Fibroblast of skin of back (primary cell): Measurements from ENCODE around the gene IGHMBP2. TPM values are rescaled to one million over a fixed set of nuclear protein-coding genes. Genes with fewer than 3 reads are reported as not detected.
"Not testable (repeated sequence)": the region's sequence is repeated elsewhere in the genome, so short reads cannot be mapped to it uniquely, and the experiment has no call there.

Experiments used
- DNase-seq: peaks from one replicate; pipeline ENCODE4 v3.0.0-alpha.2; 2013
- polyA plus RNA-seq, 2 experiments: library from polyadenylated mRNA; unstranded; fragments of 120-200 nt; gene quantifications; one replicate each; pipeline ENCODE4 v1.2.1, GENCODE V29; 2013; ENCODE audit not compliant: insufficient read length in 2 of 2

The IGHMBP2 gene
- 14.3 TPM for polyA plus RNA-seq (2013, experiment 1 of 2; ENCODE audit: insufficient read length)
- polyA plus RNA-seq (2013, experiment 2 of 2; ENCODE audit: insufficient read length): 11.4 TPM

DNA sequence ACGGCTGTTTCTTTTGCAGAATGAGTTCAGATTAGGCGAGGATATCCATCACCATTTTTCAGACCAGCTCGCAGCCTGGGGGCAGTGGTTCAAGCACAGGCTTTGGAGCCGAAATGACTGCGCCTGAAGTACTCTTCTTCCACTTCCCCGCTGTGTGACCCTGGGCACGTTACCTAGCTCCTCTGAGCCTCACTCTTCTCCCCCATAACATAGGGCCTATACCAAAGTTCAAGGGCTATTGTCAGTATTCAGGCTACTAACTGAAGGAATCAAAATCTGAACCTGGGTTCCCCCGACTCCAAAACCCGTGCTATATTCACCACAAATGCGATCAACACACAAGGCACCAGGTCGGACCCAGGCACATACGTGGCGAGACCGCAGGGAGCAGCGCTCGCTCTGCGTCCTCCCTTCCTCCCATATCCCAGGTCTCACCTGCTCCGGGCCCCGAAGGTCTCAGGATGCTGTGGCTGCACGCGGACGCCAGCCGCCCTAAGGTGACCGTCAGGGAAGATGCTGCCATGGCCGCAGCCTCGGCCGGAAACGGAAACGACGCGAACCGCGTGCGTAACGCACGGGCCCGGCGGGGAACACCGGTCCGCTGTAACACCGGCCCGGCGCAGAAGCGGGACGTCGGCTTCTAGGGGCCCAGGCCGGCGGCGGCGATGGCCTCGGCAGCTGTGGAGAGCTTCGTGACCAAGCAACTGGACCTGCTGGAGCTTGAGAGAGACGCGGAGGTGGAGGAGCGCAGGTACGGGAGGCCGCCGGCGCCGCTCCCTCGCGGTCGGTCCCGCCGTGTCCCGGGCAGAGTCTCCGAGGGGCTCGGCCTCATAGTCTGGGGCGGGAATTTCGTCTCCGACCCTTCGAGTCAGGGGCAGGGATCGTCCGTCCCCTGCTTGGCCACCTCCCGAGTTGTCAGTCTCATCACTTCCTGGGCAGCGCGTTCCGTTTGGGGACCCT is at the start of gene IGHMBP2, which contains the start of gene MRPL21:
IGHMBP2 (plus strand) TSS at position 604 of the 960 bp plus-strand sequence; CDS start at position 666, 62 bp downstream.
MRPL21 (minus strand) TSS at position 545 of the 960 bp plus-strand sequence; CDS start at position 523, 22 bp downstream.
- DNase-seq: peak; percentile 83

DNA sequence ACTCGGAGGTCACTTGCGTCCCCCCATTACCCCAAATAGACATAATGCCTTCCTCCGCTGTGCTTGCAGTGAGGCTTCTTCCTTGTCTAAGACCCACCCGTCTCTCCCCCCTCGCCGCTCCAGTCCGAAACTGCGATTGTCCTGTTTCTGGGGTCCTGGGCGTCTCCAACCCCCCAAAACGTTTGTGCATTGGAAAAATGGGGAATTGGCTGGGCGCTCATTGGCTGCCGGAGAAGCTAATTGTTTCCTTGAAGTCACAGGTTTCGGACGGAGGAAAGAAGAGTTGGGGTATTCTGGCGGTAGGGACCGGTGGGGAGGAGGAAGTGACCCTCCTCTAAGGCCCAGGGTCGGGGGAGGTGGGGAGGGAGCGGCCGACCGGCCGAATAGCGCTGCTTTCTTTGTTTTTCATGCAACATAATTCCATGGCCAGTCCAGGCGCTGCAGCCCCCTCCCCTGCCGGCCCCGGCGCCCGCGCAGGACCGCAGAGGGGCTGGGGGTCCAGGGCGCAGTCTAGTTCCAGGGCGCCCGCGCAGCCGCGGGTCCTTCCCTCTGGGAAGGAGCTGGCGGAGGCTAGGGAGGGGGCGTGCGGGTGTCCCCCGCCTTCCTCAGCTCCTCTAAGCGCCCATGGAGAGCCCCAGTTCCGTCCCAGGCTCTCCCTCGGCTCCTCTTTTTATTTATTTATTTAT is 49.3 kb upstream of the IGHMBP2 start:
- no peak for DNase-seq

DNA sequence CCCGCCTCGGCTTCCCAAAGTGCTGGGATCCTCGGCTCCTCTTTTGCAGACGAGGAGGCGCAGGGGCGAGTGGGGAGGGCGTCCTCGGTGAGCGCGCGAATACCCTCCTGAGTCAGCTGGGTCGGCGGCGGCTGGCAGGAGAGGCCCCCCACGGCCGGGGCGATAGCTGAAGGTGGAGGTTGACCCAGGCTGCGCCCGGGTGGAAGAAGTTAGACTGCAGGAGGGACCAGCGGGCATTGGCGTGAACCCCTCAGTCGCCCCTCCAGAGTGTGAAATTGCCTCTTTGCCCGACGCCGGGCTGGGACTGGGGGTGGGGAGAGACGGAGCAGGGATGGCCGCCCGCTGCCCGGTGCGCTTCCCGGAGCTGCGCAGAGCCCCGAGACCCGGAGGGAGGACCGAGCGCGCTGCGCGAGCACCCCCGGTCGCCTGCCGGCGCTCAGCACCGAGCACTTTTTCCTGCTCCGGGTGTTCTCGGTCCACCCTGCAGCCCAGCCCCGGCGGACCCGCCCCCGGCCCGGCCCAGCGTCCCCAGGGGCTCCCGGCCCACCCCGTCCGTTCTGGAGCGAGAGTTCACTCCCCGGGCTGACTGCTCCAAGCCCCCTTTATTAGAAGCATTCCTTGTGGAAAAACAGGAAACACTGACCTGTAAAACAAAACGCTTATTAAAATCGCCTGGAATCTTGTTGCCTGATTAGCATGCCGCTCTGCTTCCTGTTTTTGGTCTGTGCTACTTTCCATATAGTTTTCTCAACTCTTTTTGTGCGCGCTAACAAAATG is 48.3 kb upstream of the IGHMBP2 start:
- no peak for DNase-seq

- not testable (repeated sequence) for DNase-seq
Observed at GRCh38 chr11:68856425-68857030, 47.2 kb upstream of the IGHMBP2 start.

GRCh38 chr11:68857037-68857586 is 46.6 kb upstream of the IGHMBP2 start:
- DNase-seq: no peak

DNA sequence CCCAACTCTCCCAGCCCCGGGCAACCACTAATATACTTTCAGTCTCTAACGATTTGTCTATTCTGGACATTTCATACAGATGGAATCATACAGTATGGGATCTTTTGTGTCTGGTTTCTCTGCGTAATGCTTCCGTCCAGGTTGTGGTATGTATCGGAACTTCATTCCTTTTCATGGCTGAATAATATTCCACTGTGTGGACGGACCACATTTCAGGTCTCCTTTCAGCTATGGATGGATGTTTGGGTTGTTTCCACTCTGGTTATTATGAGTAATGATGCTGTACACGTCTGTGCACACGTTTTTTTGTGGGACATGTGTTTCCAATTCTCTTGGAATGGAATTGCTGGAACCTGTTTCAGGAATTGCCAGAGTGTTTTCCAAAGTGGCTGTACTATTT is 44.6 kb upstream of the IGHMBP2 start:
- no peak for DNase-seq

- no peak for DNase-seq
Observed at GRCh38 chr11:68862421-68862820, 41.3 kb upstream of the IGHMBP2 start.

DNA sequence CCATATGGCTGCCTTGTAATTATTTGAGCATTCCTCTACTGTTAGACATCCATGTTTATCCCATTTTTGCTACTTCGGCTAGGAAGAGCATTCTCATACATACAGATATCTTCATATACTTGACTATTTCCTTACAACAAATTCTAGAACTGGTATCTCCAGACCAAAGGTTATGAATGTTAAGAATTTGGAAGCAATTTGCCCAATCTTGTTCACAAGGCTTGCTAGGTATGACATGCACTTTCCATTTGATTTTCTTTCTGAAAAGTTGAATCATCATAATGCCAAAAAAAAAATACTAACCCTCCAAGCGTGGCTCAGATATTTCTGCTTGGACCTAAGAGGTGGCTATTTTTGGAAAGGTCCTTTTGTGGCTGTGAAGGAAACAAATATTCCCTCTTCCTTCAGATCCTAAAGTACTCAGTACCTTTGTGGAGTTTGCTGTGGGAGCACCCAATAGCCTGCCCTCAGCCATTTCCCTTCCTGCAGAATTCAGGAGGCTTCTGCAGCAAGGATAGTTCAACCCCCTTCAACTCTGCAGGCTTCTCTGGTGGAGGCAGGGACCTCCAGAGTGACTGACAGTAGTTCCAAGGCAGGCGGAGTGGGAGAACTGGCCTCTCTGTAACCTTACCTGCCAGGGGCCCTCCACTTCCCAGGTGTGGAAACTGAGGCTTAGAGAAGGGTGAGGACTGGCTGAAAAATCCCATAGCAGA is 40.0 kb upstream of the IGHMBP2 start:
- DNase-seq: peak; percentile 23

DNA sequence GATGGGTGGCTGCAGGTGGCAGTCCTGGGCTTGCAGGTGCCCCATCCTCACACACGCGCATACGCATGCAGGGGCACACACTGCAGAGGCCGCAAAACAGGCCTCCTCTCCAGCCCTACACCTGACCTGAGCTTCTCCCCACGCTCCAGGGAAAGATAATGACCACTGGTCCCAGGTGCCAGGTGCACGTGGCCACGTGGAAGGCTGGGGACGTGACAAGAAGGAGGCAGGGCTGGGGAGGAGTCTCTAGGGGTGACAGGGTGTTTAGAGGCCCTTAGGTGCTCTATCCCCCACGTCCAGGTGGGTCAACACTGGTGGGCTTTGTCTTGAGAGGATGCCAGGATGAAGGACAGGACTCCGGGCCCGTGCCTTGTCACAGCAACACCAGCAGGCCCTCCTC is 38.5 kb upstream of the IGHMBP2 start:
- DNase-seq: no peak

GRCh38 chr11:68867066-68867465 is 36.6 kb upstream of the IGHMBP2 start:
- no peak for DNase-seq

- DNase-seq: no peak
Observed at GRCh38 chr11:68868221-68868835, 35.4 kb upstream of the IGHMBP2 start.

GRCh38 chr11:68870470-68870869 is 33.2 kb upstream of the IGHMBP2 start:
- no peak for DNase-seq

DNA sequence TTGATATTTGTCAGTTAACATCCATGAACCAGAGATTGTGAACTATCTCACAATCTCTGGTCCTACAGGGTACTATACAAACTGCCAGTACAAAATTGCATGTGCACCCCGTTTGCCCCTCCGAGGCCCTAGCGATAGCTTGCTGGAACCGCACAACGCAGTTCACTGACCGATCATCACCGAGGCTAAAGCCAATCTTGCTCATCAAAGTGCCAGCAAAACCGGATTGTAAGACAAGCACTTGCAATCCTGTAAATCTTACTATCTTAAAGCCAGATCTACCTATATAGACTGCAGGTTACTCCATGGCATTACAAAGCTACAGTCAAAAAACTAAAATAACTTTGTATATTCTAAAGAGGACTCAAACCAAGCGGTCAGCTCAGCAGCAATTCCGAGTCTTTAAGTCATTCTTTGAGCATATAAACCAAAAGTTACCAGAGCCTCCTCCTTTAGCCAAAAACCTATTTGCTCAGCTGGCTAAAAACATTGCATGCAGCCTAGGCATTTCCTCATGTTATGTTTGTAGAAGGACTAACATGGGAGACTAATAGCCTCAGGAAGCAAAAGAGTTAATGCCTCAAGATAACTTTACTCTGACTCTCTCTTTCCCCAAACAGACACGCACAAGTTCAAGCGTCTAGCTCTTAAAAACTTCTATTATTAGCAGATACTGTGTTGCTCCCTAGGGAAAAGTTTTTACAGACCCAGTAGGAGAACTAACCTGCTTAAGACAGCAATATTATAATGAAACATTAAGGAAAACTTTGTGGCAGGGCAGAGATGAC is 31.3 kb upstream of the IGHMBP2 start:
- peak; percentile 95 for DNase-seq

DNA sequence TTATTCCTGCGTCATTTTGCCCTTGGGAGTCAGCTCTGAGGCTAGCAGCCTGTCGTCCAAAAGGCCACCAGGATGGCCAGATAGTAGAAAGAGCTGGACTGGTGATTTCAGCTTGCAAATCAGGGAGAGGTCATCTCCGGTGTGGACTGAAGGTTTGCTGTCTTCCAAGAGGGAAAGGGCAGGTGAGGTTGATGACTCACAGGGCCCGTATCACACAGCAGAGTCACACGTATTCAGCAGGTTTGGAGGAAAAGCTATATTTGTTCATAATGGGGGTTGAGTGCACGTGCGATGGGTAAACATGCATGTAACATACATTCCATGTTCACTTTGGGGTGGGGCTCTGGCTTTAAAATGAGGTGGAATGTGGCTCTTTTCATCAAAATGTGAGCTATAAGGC is 25.7 kb upstream of the IGHMBP2 start:
- DNase-seq: no peak

GRCh38 chr11:68880851-68881250 is 22.8 kb upstream of the IGHMBP2 start:
- no peak for DNase-seq

- no peak for DNase-seq
Observed at GRCh38 chr11:68881320-68881719, 22.4 kb upstream of the IGHMBP2 start.

- no peak for DNase-seq
Observed at GRCh38 chr11:68882391-68882790, 21.3 kb upstream of the IGHMBP2 start.

DNA sequence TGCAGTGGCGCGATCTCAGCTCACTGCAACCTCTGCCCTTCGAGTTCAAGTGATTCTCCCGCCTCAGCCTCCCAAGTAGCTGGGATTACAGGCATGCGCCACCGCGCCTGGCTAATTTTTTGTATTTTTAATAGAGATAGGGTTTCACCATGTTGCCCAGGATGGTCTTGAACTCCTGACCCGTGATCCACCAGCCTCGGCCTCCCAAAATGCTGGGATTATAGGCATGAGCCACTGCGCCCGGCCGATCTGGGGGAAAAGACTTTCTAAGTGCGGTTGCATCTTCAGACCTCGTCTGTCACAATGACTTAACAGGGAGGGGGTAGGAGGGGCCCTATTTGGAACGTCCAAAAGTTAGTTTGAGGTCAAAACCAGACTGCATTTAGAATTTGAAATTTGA is 18.9 kb upstream of the IGHMBP2 start:
- DNase-seq: not testable (repeated sequence)

- peak; percentile 98 for DNase-seq
Observed at GRCh38 chr11:68889948-68890446, 13.7 kb upstream of the IGHMBP2 start.
